Dendritic cell treated with granulocyte-macrophage colony-stimulating factor and Interleukin-4, amounts not matched to agents 40 ng/mL and 50 ng/mL, for 4 days (primary cell): Measurements from ENCODE around the gene ZNF32.

ENCODE experiments used
- H3K27ac Mint-ChIP-seq: one replicate; pipeline ENCODE4 v1.8.0; 2022; ENCODE audit warnings: mild to moderate bottlenecking, mixed read lengths
- H3K27me3 Mint-ChIP-seq: one replicate; pipeline ENCODE4 v1.8.0; 2022; ENCODE audit warnings: mild to moderate bottlenecking, mixed read lengths
- H3K36me3 Mint-ChIP-seq: one replicate; pipeline ENCODE4 v1.8.0; 2022; ENCODE audit warnings: low read depth, mixed read lengths
- H3K4me1 Mint-ChIP-seq: one replicate; pipeline ENCODE4 v1.8.0; 2022; ENCODE audit warnings: low read depth, mixed read lengths
- H3K4me3 Mint-ChIP-seq: one replicate; pipeline ENCODE4 v1.8.0; 2022; ENCODE audit warnings: mild to moderate bottlenecking, moderate library complexity, mixed read lengths
- H3K9me3 Mint-ChIP-seq: one replicate; pipeline ENCODE4 v1.8.0; 2022; ENCODE audit warnings: mixed read lengths
- intact Hi-C: fragments of 100-400 bp; cut with micrococcal nuclease; formaldehyde crosslinking; loops from one replicate; pipeline ENCODE4 v1.15.0; 2022

Gene ZNF32

DNA sequence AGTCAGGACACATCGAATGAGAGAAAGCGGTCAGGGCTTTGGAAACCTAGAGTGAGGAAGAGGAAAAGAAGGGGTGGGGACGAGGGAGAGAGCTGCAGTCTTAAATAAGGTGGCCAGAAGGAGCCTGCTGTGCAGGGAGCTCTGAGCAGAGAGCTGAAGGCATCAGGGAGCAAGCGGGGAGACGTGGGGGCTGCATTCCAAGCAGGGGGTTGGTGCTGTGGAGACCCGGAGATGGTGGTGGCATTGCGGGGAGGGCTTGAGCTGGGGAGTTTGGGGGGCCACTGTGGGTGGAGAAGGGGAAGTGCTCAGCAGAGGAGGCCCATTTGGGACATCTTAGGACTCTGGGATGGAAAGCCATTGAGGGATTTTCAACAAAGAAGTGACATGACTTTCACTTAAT is 38.7 kb upstream of the ZNF32 start:
- Mint-ChIP-seq H3K27ac (no peak overlapping the region), H3K4me1 (peaks cover 22% of the 10 kb centered on the region), H3K4me3 (no peak overlapping the region), H3K27me3 (peaks cover 53% of the 10 kb centered on the region), H3K36me3 (no peaks in the 10 kb centered on the region), H3K9me3 (no peaks in the 10 kb centered on the region)
- intact Hi-C loops = loop anchor here (5.0 kb wide), 1 partner anchor 695 kb away; no protein-coding TSS in a partner anchor

- no peak overlapping the region for H3K4me3 Mint-ChIP-seq
- no peak overlapping the region for H3K27ac Mint-ChIP-seq
- peaks cover 22% of the 10 kb centered on the region for H3K4me1 Mint-ChIP-seq
- no peaks in the 10 kb centered on the region for H3K36me3 Mint-ChIP-seq
- peaks cover 48% of the 10 kb centered on the region for H3K27me3 Mint-ChIP-seq
- no peaks in the 10 kb centered on the region for H3K9me3 Mint-ChIP-seq
- intact Hi-C loops = loop anchor here (5.0 kb wide), 1 partner anchor 696 kb away; no protein-coding TSS in a partner anchor
These were observed 37.7 kb upstream of the ZNF32 start for GRCh38 chr10:43686414-43686813.

GRCh38 chr10:43685744-43686143 is 37.1 kb upstream of the ZNF32 start:
- Mint-ChIP-seq H3K4me1 (peaks cover 22% of the 10 kb centered on the region), H3K27me3 (peaks cover 41% of the 10 kb centered on the region), H3K9me3 (no peaks in the 10 kb centered on the region), H3K27ac (no peak overlapping the region), H3K36me3 (no peaks in the 10 kb centered on the region), H3K4me3 (no peak overlapping the region)
- intact Hi-C loops = loop anchor here (5.0 kb wide), 1 partner anchor 697 kb away; no protein-coding TSS in a partner anchor

GRCh38 chr10:43684292-43684559 is 35.5 kb upstream of the ZNF32 start:
- Mint-ChIP-seq H3K27ac (no peak overlapping the region), H3K9me3 (no peaks in the 10 kb centered on the region), H3K36me3 (no peaks in the 10 kb centered on the region), H3K27me3 (peaks cover 34% of the 10 kb centered on the region), H3K4me3 (no peak overlapping the region), H3K4me1 (peaks cover 8% of the 10 kb centered on the region)
- intact Hi-C loops = no loop called here

GRCh38 chr10:43683451-43684291 is 35.0 kb upstream of the ZNF32 start:
- no peak overlapping the region for H3K4me3 Mint-ChIP-seq
- H3K27me3 Mint-ChIP-seq = peaks cover 33% of the 10 kb centered on the region
- no peaks in the 10 kb centered on the region for H3K9me3 Mint-ChIP-seq
- peaks cover 3% of the 10 kb centered on the region for H3K4me1 Mint-ChIP-seq
- intact Hi-C loops = no loop called here
- H3K27ac Mint-ChIP-seq = no peak overlapping the region
- no peaks in the 10 kb centered on the region for H3K36me3 Mint-ChIP-seq

GRCh38 chr10:43682956-43683355 is 34.3 kb upstream of the ZNF32 start:
- intact Hi-C loops = no loop called here
- no peaks in the 10 kb centered on the region for H3K4me1 Mint-ChIP-seq
- no peaks in the 10 kb centered on the region for H3K36me3 Mint-ChIP-seq
- peaks cover 30% of the 10 kb centered on the region for H3K27me3 Mint-ChIP-seq
- no peak overlapping the region for H3K27ac Mint-ChIP-seq
- H3K9me3 Mint-ChIP-seq = no peaks in the 10 kb centered on the region
- H3K4me3 Mint-ChIP-seq = no peak overlapping the region

- H3K27me3 Mint-ChIP-seq = peaks cover 23% of the 10 kb centered on the region
- no peak overlapping the region for H3K4me3 Mint-ChIP-seq
- H3K9me3 Mint-ChIP-seq = no peaks in the 10 kb centered on the region
- no peak overlapping the region for H3K27ac Mint-ChIP-seq
- intact Hi-C loops = no loop called here
- no peaks in the 10 kb centered on the region for H3K36me3 Mint-ChIP-seq
- H3K4me1 Mint-ChIP-seq = peaks cover 4% of the 10 kb centered on the region
These were observed 33.0 kb upstream of the ZNF32 start for GRCh38 chr10:43681721-43682120.

- peaks cover 23% of the 10 kb centered on the region for H3K27me3 Mint-ChIP-seq
- H3K4me3 Mint-ChIP-seq = no peak overlapping the region
- H3K27ac Mint-ChIP-seq = no peak overlapping the region
- no peaks in the 10 kb centered on the region for H3K9me3 Mint-ChIP-seq
- H3K36me3 Mint-ChIP-seq = no peaks in the 10 kb centered on the region
- intact Hi-C loops = no loop called here
- peaks cover 6% of the 10 kb centered on the region for H3K4me1 Mint-ChIP-seq
These were observed 32.5 kb upstream of the ZNF32 start for GRCh38 chr10:43681220-43681619.

DNA sequence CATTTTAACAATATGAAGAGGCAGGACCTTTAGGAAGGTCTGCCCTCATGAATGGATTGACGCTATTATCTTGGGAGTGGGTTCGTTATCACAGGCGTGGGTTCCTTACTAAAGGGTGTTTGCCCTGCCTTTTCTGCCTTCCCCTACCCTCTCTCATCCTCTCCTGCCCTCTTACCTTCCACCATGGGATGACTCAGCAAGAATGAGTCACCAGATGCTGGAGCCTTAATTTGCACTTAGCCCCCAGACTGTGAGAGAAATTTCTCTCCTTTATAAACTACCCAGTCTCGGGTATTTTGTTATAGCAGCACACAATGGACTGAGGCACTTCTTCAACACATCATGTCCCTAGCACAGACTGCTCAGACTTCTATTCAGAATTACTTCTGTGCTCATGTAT is 31.4 kb upstream of the ZNF32 start:
- no peaks in the 10 kb centered on the region for H3K9me3 Mint-ChIP-seq
- peaks cover 23% of the 10 kb centered on the region for H3K27me3 Mint-ChIP-seq
- H3K36me3 Mint-ChIP-seq = no peaks in the 10 kb centered on the region
- no peak overlapping the region for H3K4me3 Mint-ChIP-seq
- peaks cover 6% of the 10 kb centered on the region for H3K4me1 Mint-ChIP-seq
- intact Hi-C loops = no loop called here
- H3K27ac Mint-ChIP-seq = no peak overlapping the region

DNA sequence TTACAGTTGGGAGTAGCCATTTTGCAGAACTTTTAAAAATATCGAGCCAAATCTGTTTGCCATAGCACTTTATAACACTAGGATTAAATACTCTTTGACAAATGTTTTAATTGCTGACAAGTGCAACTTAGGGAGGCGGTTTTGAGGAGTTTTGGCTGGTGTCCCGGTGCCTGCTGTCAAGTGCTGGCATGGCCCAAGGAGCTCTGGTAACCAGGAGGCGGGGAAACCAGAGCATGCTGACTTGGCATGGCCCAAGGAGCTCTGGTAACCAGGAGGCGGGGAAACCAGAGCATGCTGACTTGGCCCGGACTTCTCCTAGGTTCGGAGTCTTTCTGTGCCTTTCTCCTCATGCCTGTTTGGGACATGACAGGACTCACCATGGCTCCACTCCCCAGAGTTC is 30.8 kb upstream of the ZNF32 start:
- Mint-ChIP-seq H3K4me1 (peaks cover 6% of the 10 kb centered on the region), H3K9me3 (no peaks in the 10 kb centered on the region), H3K27me3 (peaks cover 26% of the 10 kb centered on the region)

GRCh38 chr10:43678654-43679053 is 30.0 kb upstream of the ZNF32 start:
- Mint-ChIP-seq H3K4me3 (no peak overlapping the region), H3K27ac (no peak overlapping the region), H3K36me3 (no peaks in the 10 kb centered on the region), H3K9me3 (no peaks in the 10 kb centered on the region), H3K27me3 (peaks cover 23% of the 10 kb centered on the region), H3K4me1 (peaks cover 6% of the 10 kb centered on the region)
- intact Hi-C loops = no loop called here

More for the DNA sequence above, 30.8 kb upstream of the ZNF32 start:
- H3K27ac Mint-ChIP-seq = no peak overlapping the region
- intact Hi-C loops = no loop called here
- no peaks in the 10 kb centered on the region for H3K36me3 Mint-ChIP-seq
- H3K4me3 Mint-ChIP-seq = no peak overlapping the region

- Mint-ChIP-seq H3K36me3 (no peaks in the 10 kb centered on the region), H3K9me3 (no peaks in the 10 kb centered on the region), H3K4me1 (peaks cover 6% of the 10 kb centered on the region), H3K4me3 (no peak overlapping the region), H3K27me3 (peaks cover 21% of the 10 kb centered on the region), H3K27ac (no peak overlapping the region)
- intact Hi-C loops = no loop called here
These were observed 28.2 kb upstream of the ZNF32 start for GRCh38 chr10:43676901-43677300.

GRCh38 chr10:43676331-43676730 is 27.6 kb upstream of the ZNF32 start:
- intact Hi-C loops = no loop called here
- no peak overlapping the region for H3K27ac Mint-ChIP-seq
- H3K4me1 Mint-ChIP-seq = peaks cover 6% of the 10 kb centered on the region
- H3K27me3 Mint-ChIP-seq = peaks cover 23% of the 10 kb centered on the region
- no peak overlapping the region for H3K4me3 Mint-ChIP-seq
- no peaks in the 10 kb centered on the region for H3K9me3 Mint-ChIP-seq
- H3K36me3 Mint-ChIP-seq = no peaks in the 10 kb centered on the region

DNA sequence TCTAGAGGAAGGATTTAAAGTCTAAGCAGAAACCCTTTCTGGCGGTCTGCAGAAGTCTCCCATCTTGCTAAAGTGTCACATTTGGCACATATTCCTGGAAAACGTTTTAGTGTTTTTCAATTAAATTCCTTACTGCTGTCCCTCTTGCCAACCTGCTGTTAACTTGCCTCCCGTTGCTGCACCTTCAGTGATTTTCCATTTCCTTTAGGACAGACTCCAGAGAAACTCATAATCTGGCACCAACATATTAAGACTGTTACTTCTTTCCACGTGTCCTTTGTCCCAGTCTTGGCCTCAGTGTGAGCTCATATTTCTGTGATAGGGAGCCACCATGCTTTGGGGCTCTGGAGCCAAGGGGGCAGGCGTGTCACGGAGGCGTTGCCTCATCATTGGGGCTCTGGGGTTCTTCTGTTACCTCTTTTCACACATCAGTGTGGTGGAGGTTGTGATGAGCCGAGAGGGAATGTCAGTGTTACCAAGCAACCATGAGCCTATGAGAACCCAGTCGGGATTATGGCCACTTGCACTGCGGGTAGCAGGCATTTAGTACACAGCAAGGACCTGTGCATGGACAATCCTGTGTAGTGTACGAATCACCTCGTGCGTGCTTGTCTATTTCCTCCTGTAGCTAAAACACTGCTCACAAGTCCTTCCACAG is 26.0 kb upstream of the ZNF32 start:
- intact Hi-C loops = loop anchor here (5.0 kb wide), 1 partner anchor 713 kb away; the partner anchor contains the start of gene CXCL12

More for the DNA sequence above, 26.0 kb upstream of the ZNF32 start:
- Mint-ChIP-seq H3K4me1 (peaks cover 6% of the 10 kb centered on the region), H3K27me3 (peaks cover 28% of the 10 kb centered on the region), H3K27ac (no peak overlapping the region), H3K9me3 (no peaks in the 10 kb centered on the region), H3K4me3 (no peak overlapping the region), H3K36me3 (no peaks in the 10 kb centered on the region)
